GM21367 (cell line): ENCODE results near the gene UST.
"Not testable (repeated sequence)": the region's sequence is repeated elsewhere in the genome, so short reads cannot be mapped to it uniquely, and the experiment has no call there.

Experiments
- ATAC-seq: cut with Tn5 transposase; IDR thresholded peaks from one replicate; pipeline ENCODE4 v1.9.1; 2021; ENCODE audit not compliant: unreplicated experiment

Gene UST

GRCh38 chr6:149031201-149031858 lies 284.5 kb downstream of the UST start:
- no peak for ATAC-seq

- ATAC-seq, result peak; percentile 13
Measured at GRCh38 chr6:149031859-149032598, 285.2 kb downstream of the UST start.

- ATAC-seq, result peak; percentile 76
Measured at GRCh38 chr6:149032599-149033405, 286.0 kb downstream of the UST start.

- no peak for ATAC-seq
Measured at GRCh38 chr6:149033454-149033853, 286.6 kb downstream of the UST start.

- ATAC-seq, result no peak
Measured at GRCh38 chr6:149035766-149036165, 288.9 kb downstream of the UST start.

- ATAC-seq, result no peak
Measured at GRCh38 chr6:149037051-149037671, 290.3 kb downstream of the UST start.

GRCh38 chr6:149039025-149039424 lies 292.2 kb downstream of the UST start:
- ATAC-seq, result not testable (repeated sequence)

- ATAC-seq, result no peak
Measured at GRCh38 chr6:149041953-149042352, 295.1 kb downstream of the UST start.

- no peak for ATAC-seq
Measured at GRCh38 chr6:149043476-149044130, 296.8 kb downstream of the UST start.

- no peak for ATAC-seq
Measured at GRCh38 chr6:149044528-149044927, 297.7 kb downstream of the UST start.

GRCh38 chr6:149045404-149045803 lies 298.6 kb downstream of the UST start:
- ATAC-seq, result peak; percentile 62

- no peak for ATAC-seq
Measured at GRCh38 chr6:149046164-149046821, 299.5 kb downstream of the UST start.

GRCh38 chr6:149046822-149047246 lies 300.0 kb downstream of the UST start:
- peak; percentile 54 for ATAC-seq

GRCh38 chr6:149049230-149049629 lies 302.4 kb downstream of the UST start:
- no peak for ATAC-seq

GRCh38 chr6:149050160-149050559 lies 303.3 kb downstream of the UST start:
- ATAC-seq, result no peak

- ATAC-seq, result peak; percentile 42
Measured at GRCh38 chr6:149052350-149053106, 305.7 kb downstream of the UST start.

- no peak for ATAC-seq
Measured at GRCh38 chr6:149053848-149054558, 307.2 kb downstream of the UST start.

GRCh38 chr6:149054559-149055194 lies 307.8 kb downstream of the UST start:
- peak; percentile 81 for ATAC-seq
